Measurements from ENCODE around the gene GGNBP2. TPM values are rescaled to one million over a fixed set of nuclear protein-coding genes. Genes with fewer than 3 reads are reported as not detected.

Gene GGNBP2
- polyA plus RNA-seq, 3 donors = 22.3 to 89.5 (median 31.5) TPM

- Histone ChIP-seq H3K27me3 (ENCODE audit: control insufficient read depth in 2 of 2, insufficient read depth in 2 of 2, low read length in 2 of 2) (no peaks in the 10 kb centered on the region), H3K4me1 (ENCODE audit: control insufficient read depth in 1 of 2, insufficient read depth in 2 of 2, low read length in 2 of 2) (peaks cover 10 to 12% of the 10 kb centered on the region in 2 donors), H3K9ac (ENCODE audit: insufficient read depth, low read length, poor library complexity, severe bottlenecking) (no peak overlapping the region), H4K20me1 (ENCODE audit: insufficient read depth, low read length) (no peaks in the 10 kb centered on the region), H3K4me2 (replicated peaks; ENCODE audit: extremely low read depth, low read length, poor library complexity, severe bottlenecking) (no peak overlapping the region), H3K9me3 (replicated peaks in 1 of 2; ENCODE audit: control insufficient read depth in 1 of 2, insufficient read depth in 1 of 2, low read length in 2 of 2) (no peaks in the 10 kb centered on the region), H3K27ac (ENCODE audit: low read depth in 1 of 2, low read length in 2 of 2) (no peak overlapping the region), H2AFZ (ENCODE audit: insufficient read depth, low read depth, low read length, poor library complexity, severe bottlenecking) (no peak overlapping the region), H3K36me3 (replicated peaks in 1 of 2; ENCODE audit: control insufficient read depth in 1 of 2, insufficient read depth in 2 of 2, low read length in 2 of 2) (no peaks in the 10 kb centered on the region), H3K4me3 (replicated peaks in 1 of 3; ENCODE audit: low read depth in 2 of 3, low read length in 3 of 3) (no peak overlapping the region), H3K79me2 (ENCODE audit: insufficient read depth, low read length) (no peaks in the 10 kb centered on the region)
- H3K4me3 Mint-ChIP-seq = no peak overlapping the region
- peaks cover 0 to 6% (median 0%) of the 10 kb centered on the region in 3 donors for H3K27me3 Mint-ChIP-seq (ENCODE audit: low read depth in 3 of 3)
- H3K27ac Mint-ChIP-seq = peak overlapping the region in 1 of 7 donors; percentile 42
- peaks cover 0 to 1% (median 0%) of the 10 kb centered on the region in 7 donors for H3K9me3 Mint-ChIP-seq
- H3K4me1 Mint-ChIP-seq = peaks cover 16% of the 10 kb centered on the region
- DNase-seq = no peak
- TF ChIP-seq, protein P1, sequence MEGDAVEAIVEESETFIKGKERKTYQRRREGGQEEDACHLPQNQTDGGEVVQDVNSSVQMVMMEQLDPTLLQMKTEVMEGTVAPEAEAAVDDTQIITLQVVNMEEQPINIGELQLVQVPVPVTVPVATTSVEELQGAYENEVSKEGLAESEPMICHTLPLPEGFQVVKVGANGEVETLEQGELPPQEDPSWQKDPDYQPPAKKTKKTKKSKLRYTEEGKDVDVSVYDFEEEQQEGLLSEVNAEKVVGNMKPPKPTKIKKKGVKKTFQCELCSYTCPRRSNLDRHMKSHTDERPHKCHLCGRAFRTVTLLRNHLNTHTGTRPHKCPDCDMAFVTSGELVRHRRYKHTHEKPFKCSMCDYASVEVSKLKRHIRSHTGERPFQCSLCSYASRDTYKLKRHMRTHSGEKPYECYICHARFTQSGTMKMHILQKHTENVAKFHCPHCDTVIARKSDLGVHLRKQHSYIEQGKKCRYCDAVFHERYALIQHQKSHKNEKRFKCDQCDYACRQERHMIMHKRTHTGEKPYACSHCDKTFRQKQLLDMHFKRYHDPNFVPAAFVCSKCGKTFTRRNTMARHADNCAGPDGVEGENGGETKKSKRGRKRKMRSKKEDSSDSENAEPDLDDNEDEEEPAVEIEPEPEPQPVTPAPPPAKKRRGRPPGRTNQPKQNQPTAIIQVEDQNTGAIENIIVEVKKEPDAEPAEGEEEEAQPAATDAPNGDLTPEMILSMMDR (IDR thresholded peaks at IDR 0.05) = no peak
- WGBS (ENCODE audit: insufficient coverage) = no CpG with 5 or more reads among the region's 4 CpGs
- no peaks in the 10 kb centered on the region for H3K36me3 Mint-ChIP-seq
- intact Hi-C loops (cut with micrococcal nuclease) = no loop called here
Measured at GRCh38 chr17:36613155-36613554, 68.4 kb downstream of the GGNBP2 start.

GRCh38 chr17:36614081-36614480 is 69.4 kb downstream of the GGNBP2 start:
- H3K9me3 Mint-ChIP-seq = peaks cover 0 to 1% (median 0%) of the 10 kb centered on the region in 7 donors
- no peaks in the 10 kb centered on the region for H3K27me3 ChIP-seq (ENCODE audit: control insufficient read depth in 2 of 2, insufficient read depth in 2 of 2, low read length in 2 of 2)
- no peaks in the 10 kb centered on the region for H3K36me3 ChIP-seq (replicated peaks in 1 of 2; ENCODE audit: control insufficient read depth in 1 of 2, insufficient read depth in 2 of 2, low read length in 2 of 2)
- H3K9me3 ChIP-seq (replicated peaks in 1 of 2; ENCODE audit: control insufficient read depth in 1 of 2, insufficient read depth in 1 of 2, low read length in 2 of 2) = no peaks in the 10 kb centered on the region
- no peak overlapping the region for H3K27ac ChIP-seq (ENCODE audit: low read depth in 1 of 2, low read length in 2 of 2)
- peaks cover 6% of the 10 kb centered on the region for H3K4me1 Mint-ChIP-seq
- H3K4me1 ChIP-seq (ENCODE audit: control insufficient read depth in 1 of 2, insufficient read depth in 2 of 2, low read length in 2 of 2) = peaks cover 2 to 3% of the 10 kb centered on the region in 2 donors
- 83% methylated on average over 1 of the region's 7 CpGs for WGBS (ENCODE audit: insufficient coverage)
- no peak overlapping the region for H3K27ac Mint-ChIP-seq
- H3K4me3 ChIP-seq (replicated peaks in 1 of 3; ENCODE audit: low read depth in 2 of 3, low read length in 3 of 3) = no peak overlapping the region
- no peaks in the 10 kb centered on the region for H3K36me3 Mint-ChIP-seq
- no peak overlapping the region for H3K9ac ChIP-seq (ENCODE audit: insufficient read depth, low read length, poor library complexity, severe bottlenecking)
- no peaks in the 10 kb centered on the region for H3K79me2 ChIP-seq (ENCODE audit: insufficient read depth, low read length)
- H3K4me2 ChIP-seq (replicated peaks; ENCODE audit: extremely low read depth, low read length, poor library complexity, severe bottlenecking) = no peak overlapping the region
- peaks cover 0 to 6% (median 0%) of the 10 kb centered on the region in 3 donors for H3K27me3 Mint-ChIP-seq (ENCODE audit: low read depth in 3 of 3)
- H3K4me3 Mint-ChIP-seq = no peak overlapping the region
- H4K20me1 ChIP-seq (ENCODE audit: insufficient read depth, low read length) = no peaks in the 10 kb centered on the region
- TF ChIP-seq, protein P1 (IDR thresholded peaks at IDR 0.05) = no peak
- intact Hi-C loops (cut with micrococcal nuclease) = no loop called here
- DNase-seq = no peak
- H2AFZ ChIP-seq (ENCODE audit: insufficient read depth, low read depth, low read length, poor library complexity, severe bottlenecking) = no peak overlapping the region

All from CD14-positive monocyte (primary cell).